ENCODE results near the gene TSPAN3. TPM values are rescaled to one million over a fixed set of nuclear protein-coding genes. Genes with fewer than 3 reads are reported as not detected.

Gene TSPAN3
- total RNA-seq, 1 donor: 194 TPM

DNA sequence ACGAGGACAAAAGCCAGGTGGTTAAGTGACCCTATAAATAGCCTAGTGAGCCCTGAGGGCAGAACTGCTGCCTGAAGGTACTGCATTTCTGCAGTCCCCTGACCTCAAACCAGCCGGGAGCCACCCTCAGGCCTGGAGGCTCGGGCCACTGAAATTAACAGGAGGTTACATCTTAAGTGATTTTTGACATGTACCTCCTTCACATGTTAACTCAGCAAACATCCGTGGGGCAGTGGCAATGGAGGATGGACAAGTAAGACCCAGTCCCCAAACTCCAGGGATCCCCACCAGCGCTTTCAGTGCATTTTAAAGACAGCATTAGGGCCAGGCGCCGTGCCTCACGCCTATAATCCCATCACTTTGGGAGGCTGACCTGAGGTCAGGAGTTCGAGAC lies 49.8 kb downstream of the TSPAN3 start:
- TF ChIP-seq, protein P1, sequence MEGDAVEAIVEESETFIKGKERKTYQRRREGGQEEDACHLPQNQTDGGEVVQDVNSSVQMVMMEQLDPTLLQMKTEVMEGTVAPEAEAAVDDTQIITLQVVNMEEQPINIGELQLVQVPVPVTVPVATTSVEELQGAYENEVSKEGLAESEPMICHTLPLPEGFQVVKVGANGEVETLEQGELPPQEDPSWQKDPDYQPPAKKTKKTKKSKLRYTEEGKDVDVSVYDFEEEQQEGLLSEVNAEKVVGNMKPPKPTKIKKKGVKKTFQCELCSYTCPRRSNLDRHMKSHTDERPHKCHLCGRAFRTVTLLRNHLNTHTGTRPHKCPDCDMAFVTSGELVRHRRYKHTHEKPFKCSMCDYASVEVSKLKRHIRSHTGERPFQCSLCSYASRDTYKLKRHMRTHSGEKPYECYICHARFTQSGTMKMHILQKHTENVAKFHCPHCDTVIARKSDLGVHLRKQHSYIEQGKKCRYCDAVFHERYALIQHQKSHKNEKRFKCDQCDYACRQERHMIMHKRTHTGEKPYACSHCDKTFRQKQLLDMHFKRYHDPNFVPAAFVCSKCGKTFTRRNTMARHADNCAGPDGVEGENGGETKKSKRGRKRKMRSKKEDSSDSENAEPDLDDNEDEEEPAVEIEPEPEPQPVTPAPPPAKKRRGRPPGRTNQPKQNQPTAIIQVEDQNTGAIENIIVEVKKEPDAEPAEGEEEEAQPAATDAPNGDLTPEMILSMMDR (IDR thresholded peaks at IDR 0.05; ENCODE audit: insufficient read depth, low read length): no peak
- DNase-seq (ENCODE audit: low read depth): no peak
- H3K4me3 ChIP-seq (ENCODE audit: low read depth, low read length): no peak overlapping the region

GRCh38 chr15:77020348-77021087 lies 50.4 kb downstream of the TSPAN3 start:
- H3K4me3 ChIP-seq (ENCODE audit: low read depth, low read length): no peak overlapping the region
- DNase-seq (ENCODE audit: low read depth): no peak
- TF ChIP-seq, protein P1 (IDR thresholded peaks at IDR 0.05; ENCODE audit: insufficient read depth, low read length): no peak

DNA sequence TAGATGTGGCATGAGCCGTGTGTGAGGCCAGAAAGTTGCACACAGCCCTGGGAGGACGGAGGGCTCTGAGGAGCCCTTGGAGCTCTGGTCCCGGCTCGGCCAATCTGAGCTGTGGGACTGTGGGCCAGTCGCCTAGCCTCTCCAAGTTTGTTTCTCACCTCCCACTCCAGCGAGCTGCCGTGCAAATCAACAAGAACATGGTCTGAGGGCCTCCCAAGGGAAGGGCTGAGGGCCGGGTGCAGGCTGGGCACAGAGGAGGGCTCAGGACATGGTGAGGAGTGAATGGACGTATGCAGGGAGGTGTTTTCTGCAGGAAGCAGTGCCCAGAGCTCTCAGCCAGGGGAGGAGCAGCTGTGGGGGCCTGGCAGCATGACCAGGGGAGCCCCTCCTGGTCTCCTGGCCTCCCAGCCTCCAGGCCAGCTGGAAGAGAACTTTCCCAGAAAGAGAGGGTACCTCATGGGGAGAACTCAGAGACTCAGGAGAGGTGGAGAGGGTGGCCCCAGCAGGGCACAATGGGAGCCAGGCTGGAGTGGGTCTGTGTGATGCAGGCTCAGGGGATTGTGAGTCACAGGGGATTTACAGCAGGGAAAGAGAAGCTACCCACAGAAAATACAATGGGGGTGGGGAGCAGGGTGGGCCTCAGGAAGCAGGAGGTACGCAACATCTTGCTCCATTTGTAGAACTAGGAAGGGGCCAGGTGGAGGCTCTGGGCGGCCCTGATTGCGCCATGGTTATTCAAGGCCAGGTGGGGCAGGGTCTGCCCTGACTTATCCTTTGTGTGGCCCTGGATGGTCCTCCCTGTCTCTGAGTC lies 51.2 kb downstream of the TSPAN3 start:
- TF ChIP-seq, protein P1 (IDR thresholded peaks at IDR 0.05; ENCODE audit: insufficient read depth, low read length): no peak
- no peak for DNase-seq (ENCODE audit: low read depth)
- no peak overlapping the region for H3K4me3 ChIP-seq (ENCODE audit: low read depth, low read length)

GRCh38 chr15:77018796-77019505 lies 52.0 kb downstream of the TSPAN3 start:
- TF ChIP-seq, protein P1 (IDR thresholded peaks at IDR 0.05; ENCODE audit: insufficient read depth, low read length): no peak
- no peak overlapping the region for H3K4me3 ChIP-seq (ENCODE audit: low read depth, low read length)
- no peak for DNase-seq (ENCODE audit: low read depth)

GRCh38 chr15:77017761-77018720 lies 52.9 kb downstream of the TSPAN3 start:
- DNase-seq (ENCODE audit: low read depth): no peak
- H3K4me3 ChIP-seq (ENCODE audit: low read depth, low read length): no peak overlapping the region
- TF ChIP-seq, protein P1 (IDR thresholded peaks at IDR 0.05; ENCODE audit: insufficient read depth, low read length): no peak

Measured in fibroblast of the aortic adventitia (primary cell).